Activated CD8-positive, alpha-beta memory T cell treated with anti-CD3 and anti-CD28 coated beads for 36 hours (primary cell): ENCODE results near the gene NUDT14. TPM values are rescaled to one million over a fixed set of nuclear protein-coding genes. Genes with fewer than 3 reads are reported as not detected.

ENCODE experiments used
- CTCF ChIA-PET: fragments of 350-600 bp; sonication (Branson Sonifier 250); formaldehyde crosslinking; loops from one replicate; lab custom pipeline; 2021; ENCODE audit warnings: antibody characterized with exemption; lab: Charles Lee
- POLR2A ChIA-PET: fragments of 350-600 bp; sonication (Branson Sonifier 250); formaldehyde crosslinking; loops from one replicate; lab custom pipeline; 2021; ENCODE audit warnings: antibody characterized with exemption; lab: Charles Lee
- total RNA-seq, 2 experiments: library from RNA; stranded (reverse); gene quantifications; one replicate each; pipeline ENCODE4 v1.2.3, GENCODE V29; 2021

Gene NUDT14
- total RNA-seq, 2 experiments from 2014 or later, result 8.4 to 8.5 TPM

DNA sequence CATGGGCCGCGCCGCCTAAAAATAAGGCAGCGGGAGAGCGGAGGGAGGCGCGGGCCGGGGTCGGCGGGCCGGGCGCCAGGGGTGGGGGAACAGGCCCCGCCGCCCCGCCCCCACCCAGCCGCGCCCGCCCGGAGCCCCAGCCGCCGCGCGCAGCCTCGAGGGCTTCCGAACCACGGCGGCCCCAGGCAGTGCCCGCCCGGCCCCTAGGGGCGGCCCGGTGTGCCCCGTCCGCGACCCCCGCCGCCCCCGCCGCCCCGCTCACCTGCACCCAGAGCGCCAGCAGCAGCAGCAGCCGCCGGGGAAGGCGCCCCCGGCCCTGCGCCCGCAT lies 13.1 kb downstream of the NUDT14 start:
- POLR2A ChIA-PET, result interaction anchor here (0.6 kb wide), 1 partner anchor 22 kb away, joined by 7 read pairs; no protein-coding TSS in a partner anchor
- CTCF ChIA-PET, result no interaction called here

DNA sequence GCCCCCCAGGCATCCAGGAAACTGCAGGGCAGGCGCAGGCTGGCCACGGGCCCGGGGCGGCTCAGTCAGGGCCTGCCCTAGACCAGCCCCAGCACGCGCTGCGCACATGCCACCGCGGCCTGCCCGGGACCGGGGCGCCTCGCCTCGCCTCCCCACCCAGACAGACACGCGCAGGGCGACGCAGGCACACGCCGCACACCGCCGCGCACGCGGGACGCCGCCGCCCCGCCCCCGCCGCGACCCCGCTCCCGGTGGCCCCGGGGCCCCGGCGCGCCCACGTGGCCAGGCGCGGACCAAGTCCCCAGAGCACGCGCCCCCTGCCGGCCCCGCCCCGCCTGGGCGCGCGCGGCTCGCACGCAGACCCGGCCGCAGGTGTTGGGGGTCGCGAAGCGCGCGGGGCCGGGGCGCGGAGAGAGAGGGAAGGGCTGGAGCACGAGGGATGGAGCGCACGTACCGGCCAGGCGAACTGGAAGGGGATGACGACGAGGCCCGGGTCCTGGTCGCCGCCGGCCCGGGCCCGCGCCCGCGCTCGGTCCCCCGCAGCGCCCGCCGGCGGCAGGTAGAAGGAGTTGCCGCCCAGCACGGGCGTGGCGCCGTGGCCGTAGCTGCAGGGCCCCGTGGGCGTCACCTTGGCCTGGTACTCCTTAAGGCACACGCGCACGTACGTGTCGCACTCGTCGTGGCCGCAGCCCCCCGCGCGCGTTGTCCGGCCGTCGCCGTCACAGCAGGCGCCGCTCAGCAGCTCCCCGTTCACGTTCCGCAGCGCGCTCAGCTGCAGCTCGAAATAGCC lies 13.6 kb downstream of the NUDT14 start:
- POLR2A ChIA-PET, result interaction anchor here (0.6 kb wide), 1 partner anchor 23 kb away, joined by 7 read pairs; no protein-coding TSS in a partner anchor
- CTCF ChIA-PET, result no interaction called here

GRCh38 chr14:105166571-105167302 lies 14.4 kb downstream of the NUDT14 start:
- POLR2A ChIA-PET, result no interaction called here
- CTCF ChIA-PET, result interaction anchor here (1.4 kb wide), 1 partner anchor 76 kb away, joined by 3 read pairs; no protein-coding TSS in a partner anchor

DNA sequence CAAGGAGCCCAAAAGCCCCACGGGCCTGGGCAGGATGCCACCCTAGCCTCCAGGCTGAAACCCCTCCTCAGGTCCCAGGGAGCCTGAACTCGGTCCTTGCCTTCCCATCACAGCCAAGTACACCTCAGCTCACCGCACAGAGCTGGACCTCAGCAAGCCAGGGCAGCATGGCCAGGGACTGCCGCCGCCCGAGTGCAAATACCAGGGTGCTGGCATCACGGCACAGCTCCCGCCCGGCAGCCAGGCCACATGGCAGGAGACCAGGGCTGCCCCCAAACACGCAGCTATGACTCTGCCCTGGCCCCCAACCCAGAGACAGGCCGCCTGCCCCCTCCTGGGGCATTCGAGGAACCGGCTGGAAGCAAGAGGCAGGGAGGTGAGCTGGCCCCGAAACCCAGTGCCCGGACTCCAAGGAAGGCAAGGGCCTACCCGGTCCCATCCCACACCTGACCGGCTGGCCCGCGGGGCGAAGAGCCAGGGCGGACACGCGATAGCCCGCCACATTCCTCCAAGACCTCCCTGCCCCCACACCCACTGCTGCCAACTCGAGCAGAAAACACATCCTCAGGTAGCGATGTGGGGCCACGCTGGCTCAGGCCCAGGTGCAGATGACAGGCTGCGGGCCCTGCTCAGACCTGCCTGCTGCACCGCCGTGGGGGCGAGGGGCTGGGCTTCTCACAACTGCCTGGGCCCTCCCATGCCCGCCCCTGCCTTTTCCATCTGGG lies 15.2 kb downstream of the NUDT14 start:
- ChIA-PET POLR2A (no interaction called here), CTCF (interaction anchor here (1.4 kb wide), 1 partner anchor 75 kb away, joined by 3 read pairs; no protein-coding TSS in a partner anchor)

DNA sequence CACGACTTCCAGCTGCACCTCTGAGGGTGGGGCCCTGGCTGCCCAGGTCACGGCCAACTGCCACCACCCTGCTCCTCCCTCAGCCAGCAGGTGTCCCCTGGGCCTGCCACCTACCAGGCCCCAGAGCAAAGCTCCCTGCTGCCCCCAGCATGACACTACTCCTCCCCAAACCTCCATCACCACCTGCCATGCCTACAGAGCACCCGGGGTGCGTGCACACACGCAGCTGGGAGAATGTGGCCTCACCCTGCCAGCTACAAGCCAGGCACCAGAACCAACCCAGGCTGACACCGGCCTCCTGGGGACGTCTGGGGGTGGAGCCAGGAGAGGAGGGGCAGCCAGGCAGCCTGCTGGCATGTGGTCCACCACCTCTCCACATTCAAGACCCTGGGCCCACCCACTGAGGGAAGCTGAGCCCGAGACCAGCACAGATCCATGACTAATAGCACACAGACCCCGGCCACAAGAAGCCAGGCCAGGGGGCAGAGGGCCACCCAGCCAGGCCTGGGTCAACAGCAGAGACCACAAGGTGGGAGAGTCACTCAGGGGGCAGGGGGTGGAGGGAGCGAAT lies 15.9 kb downstream of the NUDT14 start:
- CTCF ChIA-PET, result interaction anchor here (1.4 to 1.5 kb wide), 2 partner anchors 14 to 75 kb away, joined by 3 to 5 read pairs; no protein-coding TSS in a partner anchor
- POLR2A ChIA-PET, result no interaction called here

DNA sequence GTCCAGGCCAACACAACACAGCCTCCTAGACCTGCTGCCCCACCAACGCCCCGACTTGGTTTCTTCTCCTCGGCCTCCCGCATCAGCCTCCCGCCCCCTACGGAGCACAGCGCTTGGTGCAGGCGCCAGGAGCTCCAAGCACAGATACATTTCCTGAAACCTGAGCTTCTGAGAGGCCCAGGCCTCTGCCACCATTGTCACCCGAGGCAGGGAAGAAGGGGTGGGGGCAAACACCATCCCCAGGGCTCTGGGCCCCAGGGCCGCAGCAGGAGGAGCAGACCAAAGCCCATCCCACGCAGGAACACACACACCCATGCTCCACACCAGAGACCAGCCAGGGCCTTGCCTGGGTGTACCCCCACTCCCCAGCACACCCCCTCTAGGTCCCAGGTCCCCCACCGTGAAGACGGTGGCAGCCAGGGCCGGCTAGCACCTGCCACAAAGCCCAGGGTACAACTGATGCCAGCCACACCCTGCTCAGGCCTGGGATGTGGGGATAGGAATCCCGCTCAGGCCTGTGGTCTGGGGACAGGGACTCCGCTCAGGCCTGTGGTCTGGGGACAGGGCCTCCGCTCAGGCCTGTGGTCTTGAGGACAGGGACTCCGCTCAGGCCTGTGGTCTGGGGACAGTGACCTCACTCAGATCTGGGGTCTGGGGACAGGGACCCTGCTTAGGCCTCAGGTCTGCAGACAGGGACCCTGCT lies 17.9 kb downstream of the NUDT14 start:
- ChIA-PET POLR2A (no interaction called here), CTCF (no interaction called here)

DNA sequence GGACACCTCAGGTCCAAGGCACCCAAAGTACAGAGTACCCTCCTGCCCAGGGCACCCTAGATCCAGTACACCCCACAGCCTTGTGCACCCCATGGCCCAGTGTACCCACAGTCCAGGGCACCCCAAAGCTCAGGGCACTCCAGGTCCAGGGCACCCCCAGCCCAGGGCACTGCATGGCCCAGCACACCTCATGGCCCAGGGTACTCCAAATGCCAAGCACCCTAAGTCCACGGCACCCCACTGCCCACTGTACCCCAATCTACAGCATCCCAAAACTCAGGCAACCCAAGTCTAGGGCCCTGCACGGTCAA lies 18.5 kb downstream of the NUDT14 start:
- ChIA-PET POLR2A (no interaction called here), CTCF (no interaction called here)

GRCh38 chr14:105161964-105162668 lies 19.0 kb downstream of the NUDT14 start:
- ChIA-PET CTCF (no interaction called here), POLR2A (no interaction called here)

GRCh38 chr14:105161309-105161708 lies 19.8 kb downstream of the NUDT14 start:
- CTCF ChIA-PET, result no interaction called here
- POLR2A ChIA-PET, result no interaction called here

GRCh38 chr14:105160776-105161175 lies 20.3 kb downstream of the NUDT14 start:
- CTCF ChIA-PET, result interaction anchor here (0.7 kb wide), 2 partner anchors 62 to 74 kb away, joined by 3 read pairs; no protein-coding TSS in a partner anchor
- POLR2A ChIA-PET, result no interaction called here

DNA sequence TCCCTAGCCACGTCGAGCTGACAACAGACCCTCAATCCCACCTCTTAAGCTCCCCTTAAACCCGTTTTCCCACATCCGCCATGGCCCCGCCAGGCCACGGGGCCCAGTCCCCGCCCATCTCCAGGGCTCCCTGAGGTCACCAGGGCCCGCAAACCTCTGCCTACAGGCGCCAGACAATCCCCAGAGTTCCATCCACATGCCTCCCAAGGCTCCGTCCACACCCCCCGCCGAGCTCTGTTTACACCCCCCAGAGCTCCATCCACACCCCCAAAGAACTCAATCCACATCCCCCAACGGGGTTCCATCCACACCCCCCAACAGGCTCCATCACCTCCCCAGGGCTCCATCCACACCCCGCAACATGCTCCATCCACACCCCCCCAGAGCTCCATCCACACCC lies 21.8 kb downstream of the NUDT14 start:
- ChIA-PET CTCF (interaction anchor here (0.7 kb wide), 1 partner anchor 65 kb away, joined by 5 read pairs; no protein-coding TSS in a partner anchor), POLR2A (no interaction called here)

DNA sequence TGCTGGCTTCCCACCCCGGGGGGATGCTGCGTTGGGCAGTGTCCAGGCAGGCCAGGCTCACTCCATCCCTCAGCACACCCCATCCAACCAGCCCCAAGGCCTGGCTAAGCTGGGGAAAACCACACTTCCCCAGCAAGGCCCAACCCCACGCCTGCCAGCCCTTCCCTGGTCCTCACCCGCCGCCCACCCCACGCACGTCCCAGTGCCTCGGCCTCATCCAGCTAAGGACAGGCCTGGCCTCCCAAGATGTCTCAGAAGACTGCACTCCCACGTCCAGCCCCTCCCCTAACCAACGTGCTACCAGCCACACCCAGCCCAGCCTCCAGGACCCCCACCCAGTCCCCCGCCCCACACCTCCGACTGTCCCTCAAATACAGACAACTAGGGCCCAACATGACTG lies 22.3 kb downstream of the NUDT14 start:
- POLR2A ChIA-PET, result no interaction called here
- CTCF ChIA-PET, result no interaction called here

DNA sequence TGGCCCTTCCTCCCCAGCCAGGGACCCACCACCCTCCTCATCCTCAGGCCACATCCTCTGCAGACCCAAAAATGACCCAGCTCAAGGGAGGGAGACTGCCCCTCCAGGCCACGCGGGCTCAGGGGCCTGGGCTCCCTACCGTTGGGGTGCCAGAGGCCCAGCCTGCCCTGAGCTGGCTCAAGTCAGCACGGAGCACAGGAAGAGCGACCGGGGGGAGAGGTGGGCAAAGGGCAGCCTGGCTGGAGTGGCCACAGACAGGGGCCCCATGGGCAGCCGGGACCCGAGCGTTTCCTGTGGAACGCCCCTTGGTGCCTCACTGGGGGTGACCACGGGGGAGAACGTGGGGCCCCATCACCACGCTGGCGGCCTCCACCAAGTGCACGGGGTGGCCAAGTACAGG lies 23.2 kb downstream of the NUDT14 start:
- ChIA-PET CTCF (no interaction called here), POLR2A (no interaction called here)

- CTCF ChIA-PET, result no interaction called here
- POLR2A ChIA-PET, result no interaction called here
These were observed 24.4 kb downstream of the NUDT14 start for GRCh38 chr14:105156414-105157375.

DNA sequence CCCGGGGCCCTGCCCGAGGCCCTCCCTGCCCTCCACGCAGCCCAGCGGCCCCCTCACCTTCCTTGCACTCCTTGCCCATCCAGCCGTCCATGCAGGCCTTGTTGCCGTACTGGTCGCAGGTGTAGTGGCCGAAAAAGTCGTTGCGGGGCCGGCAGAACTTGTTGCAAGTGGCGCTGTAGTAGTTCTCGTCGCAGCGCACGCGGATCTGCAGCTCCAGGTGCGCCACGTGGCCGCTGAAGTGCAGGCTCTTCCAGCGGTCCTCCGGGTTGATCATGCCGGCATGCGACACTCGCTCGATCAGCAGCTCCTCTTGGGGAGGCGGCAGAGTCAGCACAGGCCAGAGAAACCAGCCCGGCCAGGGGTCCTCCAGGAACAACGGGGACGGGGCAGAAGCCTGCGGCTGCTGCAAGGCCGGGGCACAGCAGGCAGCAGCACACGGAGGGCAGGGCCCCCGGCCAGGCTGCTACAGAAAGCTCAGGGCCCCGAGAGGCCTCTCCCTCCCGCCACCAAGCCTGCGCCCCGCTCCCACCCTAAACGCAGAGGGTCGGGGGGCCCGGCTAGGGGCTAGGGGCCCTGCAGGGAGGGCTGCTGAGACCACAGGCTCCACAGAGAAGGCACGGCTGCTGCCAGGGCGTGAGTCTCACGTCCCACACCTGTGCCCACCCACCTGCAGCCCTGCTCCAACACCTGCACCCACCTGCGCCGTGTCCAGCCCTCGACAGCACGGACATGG lies 25.3 kb downstream of the NUDT14 start:
- CTCF ChIA-PET, result no interaction called here

GRCh38 chr14:105155071-105155651 lies 26.0 kb downstream of the NUDT14 start:
- POLR2A ChIA-PET, result no interaction called here
- CTCF ChIA-PET, result no interaction called here

More for the DNA sequence above, 25.3 kb downstream of the NUDT14 start:
- POLR2A ChIA-PET, result no interaction called here
